ENCODE results near the gene EYS. TPM values are rescaled to one million over a fixed set of nuclear protein-coding genes. Genes with fewer than 3 reads are reported as not detected.
A peak's percentile ranks its signal among the peaks of the same experiment; 100 is the strongest.

The EYS gene
- polyA plus RNA-seq, 2 of the 4 experiments (the other 2 are of a cell fraction), result 0.03 to 0.06 TPM

- Histone ChIP-seq H3K4me2 (no peak overlapping the region), H3K9me3 (no peaks in the 10 kb centered on the region), H3K4me1 (0 out of 3 replicates have a peak, but pooled peaks cover 2% of the 10 kb centered on the region), H3K4me3 (no peak overlapping the region), H3K27ac (no peak overlapping the region)
- ATAC-seq (no peak), FAIRE-seq (no peak), DNase-seq (ENCODE audit: low read depth in 1 of 2, low spot score in 1 of 2) (no peak)
- 4% methylated on average over 1 of the region's 1 CpG for WGBS (ENCODE audit: missing lambda C conversion rate)
- TF ChIP-seq ZC3H11A (IDR thresholded peaks at IDR 0.05), result no peak
- no peak for TF ChIP-seq EHMT2 (IDR thresholded peaks at IDR 0.05; ENCODE audit: low read depth)
- TF ChIP-seq GATA3 (IDR thresholded peaks at IDR 0.05; ENCODE audit: borderline replicate concordance), result no peak
- TF ChIP-seq RARB (CRISPR knock-in tag; IDR thresholded peaks at IDR 0.05), result no peak
- TF ChIP-seq FOSL2 (IDR thresholded peaks at IDR 0.05), result no peak
- TF ChIP-seq FOSL2 (CRISPR knock-in tag; IDR thresholded peaks at IDR 0.05), result no peak
- no peak for TF ChIP-seq KDM1A (IDR thresholded peaks at IDR 0.05; ENCODE audit: low read depth)
- no peak for TF ChIP-seq HOXB5 (CRISPR knock-in tag; IDR thresholded peaks at IDR 0.05)
- TF ChIP-seq HMGXB4 (CRISPR knock-in tag; IDR thresholded peaks at IDR 0.05; ENCODE audit: borderline replicate concordance), result no peak
- TF ChIP-seq EHF (CRISPR knock-in tag; IDR thresholded peaks at IDR 0.05), result no peak
- TF ChIP-seq BCL3 (IDR thresholded peaks at IDR 0.05), result no peak
- CTCF ChIA-PET, result no interaction called here
- POLR2A ChIA-PET, result no interaction called here
Observed at GRCh38 chr6:64037427-64037826, 1669.6 kb downstream of the EYS start.

GRCh38 chr6:64034910-64035655 lies 1671.9 kb downstream of the EYS start:
- H3K27ac ChIP-seq, result no peak overlapping the region
- CTCF ChIA-PET, result no interaction called here

GRCh38 chr6:64034291-64034690 lies 1672.7 kb downstream of the EYS start:
- Histone ChIP-seq H3K4me3 (no peak overlapping the region), H3K4me1 (0 out of 3 replicates have a peak, but pooled peaks cover 2% of the 10 kb centered on the region), H3K27ac (no peak overlapping the region), H3K4me2 (no peak overlapping the region), H3K9me3 (no peaks in the 10 kb centered on the region)
- 65% methylated on average over 4 of the region's 4 CpGs for WGBS (ENCODE audit: missing lambda C conversion rate)
- CTCF ChIA-PET, result no interaction called here
- ATAC-seq, result no peak
- no peak for FAIRE-seq
- POLR2A ChIA-PET, result no interaction called here
- no peak for DNase-seq (ENCODE audit: low read depth in 1 of 2, low spot score in 1 of 2)
- no peak for TF ChIP-seq TFCP2L1 (CRISPR knock-in tag; IDR thresholded peaks at IDR 0.05)
- no peak for TF ChIP-seq CHD4 (IDR thresholded peaks at IDR 0.05; ENCODE audit: borderline replicate concordance)
- no peak for TF ChIP-seq BCL3 (IDR thresholded peaks at IDR 0.05)
- TF ChIP-seq POLR2AphosphoS2 (conservative IDR thresholded peaks at IDR 0.05; ENCODE audit: low read length), result no peak
- no peak for TF ChIP-seq MAZ (IDR thresholded peaks at IDR 0.05; ENCODE audit: borderline replicate concordance, low read depth, low read length)
- TF ChIP-seq NFE2L2 (conservative IDR thresholded peaks at IDR 0.05; ENCODE audit: low read length), result no peak
- TF ChIP-seq ELK1 (IDR thresholded peaks at IDR 0.05; ENCODE audit: low read depth, low read length), result no peak
- no peak for TF ChIP-seq SREBF2 (IDR thresholded peaks at IDR 0.05)
- TF ChIP-seq ZFP36 (IDR thresholded peaks at IDR 0.05; ENCODE audit: borderline replicate concordance, partially characterized antibody), result no peak
- TF ChIP-seq E2F6 (IDR thresholded peaks at IDR 0.05; ENCODE audit: borderline replicate concordance, low read depth), result no peak
- TF ChIP-seq NPAS2 (CRISPR knock-in tag; IDR thresholded peaks at IDR 0.05; ENCODE audit: borderline replicate concordance), result no peak
- TF ChIP-seq PHF8 (IDR thresholded peaks at IDR 0.05; ENCODE audit: borderline replicate concordance, low read depth), result no peak
- no peak for TF ChIP-seq JUNB (IDR thresholded peaks at IDR 0.05)
- TF ChIP-seq BHLHE40 (IDR thresholded peaks at IDR 0.05; ENCODE audit: low read depth, low read length), result no peak
- TF ChIP-seq FOSL2 (IDR thresholded peaks at IDR 0.05), result no peak
- no peak for TF ChIP-seq FOSL2 (CRISPR knock-in tag; IDR thresholded peaks at IDR 0.05)
- TF ChIP-seq SMC3 (IDR thresholded peaks at IDR 0.05), result no peak
- no peak for TF ChIP-seq HOXA7 (CRISPR knock-in tag; IDR thresholded peaks at IDR 0.05)

More at GRCh38 chr6:64034910-64035655, 1671.9 kb downstream of the EYS start:
- DNase-seq (ENCODE audit: low read depth in 1 of 2, low spot score in 1 of 2) (peak in 1 of 2 experiments; percentile 6), FAIRE-seq (no peak), ATAC-seq (no peak)
- Histone ChIP-seq H3K4me3 (no peak overlapping the region), H3K4me2 (no peak overlapping the region), H3K9me3 (no peaks in the 10 kb centered on the region), H3K4me1 (0 out of 3 replicates have a peak, but pooled peaks cover 2% of the 10 kb centered on the region)
- POLR2A ChIA-PET, result no interaction called here
- TF ChIP-seq NFE2L2 (conservative IDR thresholded peaks at IDR 0.05; ENCODE audit: low read length), result no peak
- TF ChIP-seq PHF8 (IDR thresholded peaks at IDR 0.05; ENCODE audit: borderline replicate concordance, low read depth), result no peak
- TF ChIP-seq BHLHE40 (IDR thresholded peaks at IDR 0.05; ENCODE audit: low read depth, low read length), result no peak
- TF ChIP-seq HOXB13 (CRISPR knock-in tag; IDR thresholded peaks at IDR 0.05; ENCODE audit: low read depth), result no peak
- TF ChIP-seq TP53 (CRISPR knock-in tag; IDR thresholded peaks at IDR 0.05), result no peak
- TF ChIP-seq ZFP36 (IDR thresholded peaks at IDR 0.05; ENCODE audit: borderline replicate concordance, partially characterized antibody), result no peak
- WGBS (ENCODE audit: missing lambda C conversion rate), result 21% methylated on average over 3 of the region's 3 CpGs

Data from A549 (cell line).